Measurements from ENCODE around the gene UST.
"Not testable (repeated sequence)": the region's sequence is repeated elsewhere in the genome, so short reads cannot be mapped to it uniquely, and the experiment has no call there.

The UST gene

GRCh38 chr6:149098700-149099276, 352.0 kb downstream of the UST start:
- no peak for DNase-seq

GRCh38 chr6:149102324-149102723, 355.5 kb downstream of the UST start:
- DNase-seq = no peak

DNA sequence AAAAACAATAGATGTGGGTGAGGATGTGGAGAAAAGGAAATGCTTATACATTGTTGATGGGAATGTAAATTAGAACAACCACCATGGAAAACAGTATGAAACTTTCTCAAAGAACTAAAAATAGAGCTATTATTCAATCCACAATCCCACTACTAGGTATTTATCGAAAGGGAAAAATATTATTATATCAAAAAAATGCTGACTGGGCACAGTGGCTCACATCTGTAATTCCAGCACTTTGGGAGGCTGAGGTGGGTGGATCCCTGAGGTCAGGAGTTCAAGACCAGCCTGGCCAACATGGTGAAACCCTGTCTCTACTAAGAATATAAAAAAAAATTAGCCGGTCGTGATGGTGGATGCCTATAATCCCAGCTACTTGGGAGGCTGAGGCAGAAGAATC, 357.1 kb downstream of the UST start:
- DNase-seq = not testable (repeated sequence)

DNA sequence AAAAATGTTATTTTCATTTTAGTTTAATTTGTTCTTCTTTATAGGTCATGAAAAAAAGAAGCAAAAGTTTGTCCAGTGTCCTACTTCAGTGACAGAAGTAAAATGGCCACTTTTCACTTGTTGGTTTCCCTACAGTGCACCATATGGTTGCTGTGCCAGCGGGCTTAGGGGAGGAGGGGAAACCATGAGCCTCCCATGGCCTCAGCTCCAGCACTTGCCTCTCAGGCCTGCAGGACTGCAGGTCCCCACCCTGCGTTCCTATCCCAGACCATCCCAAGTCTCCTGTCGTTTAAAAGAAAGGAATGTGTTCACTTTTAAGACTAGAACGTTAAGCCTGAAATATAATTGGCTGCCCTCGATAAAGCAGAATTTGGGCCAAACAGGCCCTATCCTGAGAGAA, 360.7 kb downstream of the UST start:
- no peak for DNase-seq

GRCh38 chr6:149108038-149108748, 361.4 kb downstream of the UST start:
- DNase-seq = no peak

DNA sequence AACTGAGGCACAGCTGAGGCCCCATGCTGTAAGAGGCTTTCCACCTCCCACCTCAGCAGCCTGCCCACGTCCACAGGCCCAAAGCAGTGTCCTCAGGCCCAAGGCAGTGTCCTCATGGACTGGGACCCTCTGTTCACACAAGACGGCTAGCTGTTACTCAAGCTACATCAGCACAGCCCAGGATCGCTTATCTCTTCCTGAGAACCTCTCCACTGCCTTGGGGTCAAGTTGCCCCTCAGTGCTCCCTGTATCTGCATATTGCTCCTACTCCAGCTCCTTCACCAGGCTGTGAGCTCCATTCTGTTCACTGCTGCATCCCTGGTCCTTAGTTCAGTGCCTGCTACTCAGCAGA, 361.9 kb downstream of the UST start:
- DNase-seq = no peak

- no peak for DNase-seq
These were observed 362.7 kb downstream of the UST start for GRCh38 chr6:149109397-149110070.

DNA sequence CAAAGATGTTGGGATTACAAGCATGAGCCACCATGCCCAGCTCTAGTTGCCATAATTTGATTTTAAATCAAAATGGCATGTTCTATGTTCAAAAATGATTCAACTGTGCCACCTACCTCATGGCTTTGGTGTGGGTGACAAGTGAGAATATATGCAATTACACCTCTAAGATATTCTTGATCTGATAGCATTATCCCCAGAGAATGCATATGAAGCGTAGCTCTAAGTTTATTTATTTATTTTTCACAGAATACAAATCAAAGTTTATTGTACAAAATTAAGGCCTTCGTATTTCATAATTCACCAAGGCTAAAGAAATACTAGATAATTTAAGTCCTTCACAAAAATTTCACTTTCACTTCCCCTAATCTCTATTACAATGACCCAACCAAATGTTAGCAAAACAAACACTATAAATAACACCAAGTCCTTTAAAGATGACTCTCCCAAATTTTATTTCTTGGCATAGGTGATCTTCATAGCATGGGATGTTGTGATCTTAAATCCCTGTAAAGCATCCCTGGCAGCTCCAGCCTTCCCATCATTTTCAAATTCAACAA, 364.8 kb downstream of the UST start:
- DNase-seq = no peak

DNA sequence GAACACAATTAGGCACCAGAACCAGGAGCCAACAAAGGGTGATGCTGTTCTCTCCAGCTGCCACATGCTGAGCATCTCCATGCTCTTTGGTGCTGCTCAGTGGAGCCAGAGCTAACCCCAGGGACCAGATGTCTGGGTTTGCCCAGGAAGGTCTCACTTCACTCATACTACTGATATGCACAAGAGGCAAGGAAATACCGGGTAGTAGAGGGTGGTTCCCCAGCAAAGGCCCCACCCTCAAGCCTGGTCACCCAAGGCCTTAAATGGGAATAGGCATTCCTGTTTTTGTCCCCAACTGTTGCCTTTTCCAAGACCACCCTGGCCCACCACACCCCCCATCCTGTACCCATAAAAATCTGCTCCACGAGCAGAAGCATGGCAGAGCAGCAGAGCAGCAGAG, 366.1 kb downstream of the UST start:
- no peak for DNase-seq

GRCh38 chr6:149114167-149114566, 367.3 kb downstream of the UST start:
- no peak for DNase-seq

- DNase-seq = no peak
These were observed 372.2 kb downstream of the UST start for GRCh38 chr6:149118737-149119653.

GRCh38 chr6:149122850-149123821, 376.3 kb downstream of the UST start:
- no peak for DNase-seq

GRCh38 chr6:149125309-149125708, 378.5 kb downstream of the UST start:
- no peak for DNase-seq

All from activated gamma-delta T cell treated with Interleukin-2 at 50 U/mL for 16 hours (primary cell).